SK-N-SH treated with all-trans-retinoic acid at 6 μM for 48 hours (cell line): ENCODE results near the gene GPER1.
"Not testable (repeated sequence)": the region's sequence is repeated elsewhere in the genome, so short reads cannot be mapped to it uniquely, and the experiment has no call there.

Experiments
- ATAC-seq: fragments of 200-7000 bp; cut with Tn5 transposase; 3 replicates; pipeline ENCODE4 v1.9.1; 2020; ENCODE audit warnings: mild to moderate bottlenecking, moderate library complexity
- ARNTL ChIP-seq: fragments of 450-650 bp; formaldehyde crosslinking; IDR thresholded peaks from 2 replicates; pipeline ENCODE4 v1.5.0; 2020; ENCODE audit warnings: low read depth, mild to moderate bottlenecking, moderate library complexity, borderline replicate concordance
- BACH2 ChIP-seq: fragments of 250-450 bp; sonication (Bioruptor Pico); IDR thresholded peaks from 2 replicates; pipeline ENCODE4 v1.9.0; 2021; ENCODE audit warnings: mild to moderate bottlenecking, borderline replicate concordance
- CSDC2 ChIP-seq: fragments of 250-450 bp; sonication (Bioruptor Pico); IDR thresholded peaks from 2 replicates; pipeline ENCODE4 v1.5.0; 2020; ENCODE audit warnings: mild to moderate bottlenecking, moderate library complexity
- CSRNP3 ChIP-seq: fragments of 250-450 bp; sonication (Bioruptor Pico); IDR thresholded peaks from 2 replicates; pipeline ENCODE4 v1.5.1; 2021; ENCODE audit warnings: mild to moderate bottlenecking, moderate library complexity
- ESRRG ChIP-seq: fragments of 250-450 bp; sonication (Bioruptor Pico); IDR thresholded peaks from 2 replicates; pipeline ENCODE4 v1.6.1; 2021; ENCODE audit warnings: mild to moderate bottlenecking
- GLIS3 ChIP-seq: fragments of 250-450 bp; sonication (Bioruptor Pico); IDR thresholded peaks from 2 replicates; pipeline ENCODE4 v1.5.0; 2020; ENCODE audit warnings: mild to moderate bottlenecking, moderate library complexity
- ISL1 ChIP-seq: fragments of 250-450 bp; sonication (Bioruptor Pico); IDR thresholded peaks from 2 replicates; pipeline ENCODE4 v2.1.2; 2022; ENCODE audit warnings: mild to moderate bottlenecking, moderate library complexity
- OSR1 ChIP-seq: fragments of 250-450 bp; sonication (Bioruptor Pico); IDR thresholded peaks from 2 replicates; pipeline ENCODE4 v1.8.0; 2022; ENCODE audit warnings: moderate library complexity, mild to moderate bottlenecking, inconsistent platforms
- PATZ1 ChIP-seq: fragments of 250-450 bp; sonication (Bioruptor Pico); IDR thresholded peaks from 2 replicates; pipeline ENCODE4 v1.8.0; 2020; ENCODE audit warnings: mild to moderate bottlenecking, moderate library complexity, borderline replicate concordance
- POU6F1 ChIP-seq: fragments of 250-450 bp; sonication (Bioruptor Pico); IDR thresholded peaks from 2 replicates; pipeline ENCODE4 v1.8.0; 2021; ENCODE audit warnings: low read depth, mild to moderate bottlenecking, moderate library complexity, borderline replicate concordance
- PPARA ChIP-seq: fragments of 250-450 bp; sonication (Bioruptor Pico); IDR thresholded peaks from 2 replicates; pipeline ENCODE4 v1.5.0; 2020; ENCODE audit warnings: mild to moderate bottlenecking, borderline replicate concordance
- RARB ChIP-seq: fragments of 250-450 bp; sonication (Bioruptor Pico); IDR thresholded peaks from 2 replicates; pipeline ENCODE4 v1.8.0; 2021; ENCODE audit warnings: mild to moderate bottlenecking, moderate library complexity
- SNAI2 ChIP-seq: fragments of 250-450 bp; sonication (Bioruptor Pico); IDR thresholded peaks from 2 replicates; pipeline ENCODE4 v1.5.0; 2020; ENCODE audit warnings: mild to moderate bottlenecking, moderate library complexity
- TCF4 ChIP-seq: fragments of 250-450 bp; sonication (Bioruptor Pico); IDR thresholded peaks from 2 replicates; pipeline ENCODE4 v1.8.0; 2021; ENCODE audit warnings: mild to moderate bottlenecking, moderate library complexity, borderline replicate concordance
- TOX ChIP-seq: fragments of 250-450 bp; sonication (Bioruptor Pico); IDR thresholded peaks from 2 replicates; pipeline ENCODE4 v1.8.0; 2021; ENCODE audit warnings: mild to moderate bottlenecking, moderate library complexity, borderline replicate concordance
- TSHZ2 ChIP-seq: fragments of 250-450 bp; sonication (Bioruptor Pico); IDR thresholded peaks from 2 replicates; pipeline ENCODE4 v1.5.0; 2020; ENCODE audit warnings: mild to moderate bottlenecking, moderate library complexity
- ZC3H10 ChIP-seq: fragments of 250-450 bp; sonication (Bioruptor Pico); IDR thresholded peaks from 2 replicates; pipeline ENCODE4 v1.5.1; 2021; ENCODE audit warnings: mild to moderate bottlenecking, moderate library complexity
- ZFP3 ChIP-seq: fragments of 250-450 bp; sonication (Bioruptor Pico); IDR thresholded peaks from 2 replicates; pipeline ENCODE4 v1.5.0; 2020; ENCODE audit warnings: mild to moderate bottlenecking, moderate library complexity
- ZFP30 ChIP-seq: fragments of 450-650 bp; formaldehyde crosslinking; IDR thresholded peaks from 2 replicates; pipeline ENCODE4 v1.5.0; 2022; ENCODE audit warnings: mild to moderate bottlenecking, moderate library complexity
- ZNF565 ChIP-seq: fragments of 450-650 bp; formaldehyde crosslinking; conservative IDR thresholded peaks from 2 replicates; pipeline ENCODE4 v1.5.0; 2020; ENCODE audit warnings: low read depth, mild to moderate bottlenecking, moderate library complexity
- ZNF70 ChIP-seq: fragments of 450-650 bp; formaldehyde crosslinking; IDR thresholded peaks from 2 replicates; pipeline ENCODE4 v1.5.0; 2020; ENCODE audit warnings: mild to moderate bottlenecking, moderate library complexity
- ZNF8 ChIP-seq: fragments of 450-650 bp; formaldehyde crosslinking; IDR thresholded peaks from 2 replicates; pipeline ENCODE4 v1.5.0; 2020; ENCODE audit warnings: mild to moderate bottlenecking, moderate library complexity
- TF ChIP-seq, protein P1 (sequence below): fragments of 250-450 bp; sonication (Bioruptor Pico); IDR thresholded peaks from 2 replicates; pipeline ENCODE4 v1.5.1; 2020; ENCODE audit warnings: low read depth, mild to moderate bottlenecking, moderate library complexity

GPER1 gene

GRCh38 chr7:1114505-1114904 is 26.6 kb downstream of the GPER1 start:
- no peak for TF ChIP-seq CSDC2 (CRISPR knock-in tag)
- TF ChIP-seq OSR1 (CRISPR knock-in tag): no peak
- no peak for TF ChIP-seq PATZ1 (CRISPR knock-in tag)
- no peak for TF ChIP-seq POU6F1 (CRISPR knock-in tag)
- TF ChIP-seq ISL1: no peak
- no peak for TF ChIP-seq RARB (CRISPR knock-in tag)
- TF ChIP-seq ZFP3 (CRISPR knock-in tag): no peak
- no peak for TF ChIP-seq ZNF8 (CRISPR knock-in tag)
- TF ChIP-seq ZFP30: no peak
- TF ChIP-seq TCF4 (CRISPR knock-in tag): no peak
- no peak for TF ChIP-seq PPARA (CRISPR knock-in tag)
- TF ChIP-seq ZNF565 (CRISPR knock-in tag): no peak
- no peak for TF ChIP-seq TOX
- TF ChIP-seq TSHZ2: no peak
- no peak for TF ChIP-seq ZNF70 (CRISPR knock-in tag)
- TF ChIP-seq BACH2 (CRISPR knock-in tag): no peak
- TF ChIP-seq ARNTL (CRISPR knock-in tag): no peak
- no peak for TF ChIP-seq GLIS3 (CRISPR knock-in tag)
- no peak for TF ChIP-seq CSRNP3
- no peak for ATAC-seq

DNA sequence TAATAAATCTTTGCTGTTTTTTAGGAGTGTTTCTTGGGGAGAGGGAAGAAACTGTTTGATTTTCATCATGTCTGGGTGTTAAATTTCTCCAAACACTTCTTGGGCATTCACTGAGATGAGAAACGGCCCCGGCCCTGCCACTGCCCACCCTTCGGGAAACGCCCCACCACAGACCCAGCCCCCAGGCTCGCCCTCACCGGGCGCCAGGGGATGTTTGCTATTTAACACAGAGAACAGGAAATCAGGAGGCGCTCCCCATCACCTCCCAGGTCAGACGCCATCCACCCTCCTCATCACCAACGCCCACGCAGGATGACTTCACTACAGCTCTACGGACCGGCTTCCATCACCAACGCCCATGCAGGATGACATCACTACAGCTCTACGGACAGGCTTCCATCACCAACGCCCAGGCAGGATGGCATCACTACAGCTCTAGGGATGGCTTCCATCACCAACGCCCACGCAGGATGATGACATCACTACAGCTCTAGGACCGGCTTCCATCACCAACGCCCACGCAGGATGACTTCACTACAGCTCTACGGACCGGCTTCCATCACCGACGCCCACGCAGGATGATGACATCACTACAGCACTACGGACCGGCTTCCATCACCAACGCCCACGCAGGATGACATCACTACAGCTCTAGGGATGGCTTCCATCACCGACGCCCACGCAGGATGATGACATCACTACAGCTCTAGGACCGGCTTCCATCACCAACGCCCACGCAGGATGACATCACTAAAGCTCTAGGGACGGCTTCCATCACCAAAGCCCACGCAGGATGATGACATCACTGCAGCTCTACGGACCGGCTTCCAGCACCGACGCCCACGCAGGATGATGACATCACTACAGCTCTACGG is 27.5 kb downstream of the GPER1 start:
- not testable (repeated sequence) for ATAC-seq

DNA sequence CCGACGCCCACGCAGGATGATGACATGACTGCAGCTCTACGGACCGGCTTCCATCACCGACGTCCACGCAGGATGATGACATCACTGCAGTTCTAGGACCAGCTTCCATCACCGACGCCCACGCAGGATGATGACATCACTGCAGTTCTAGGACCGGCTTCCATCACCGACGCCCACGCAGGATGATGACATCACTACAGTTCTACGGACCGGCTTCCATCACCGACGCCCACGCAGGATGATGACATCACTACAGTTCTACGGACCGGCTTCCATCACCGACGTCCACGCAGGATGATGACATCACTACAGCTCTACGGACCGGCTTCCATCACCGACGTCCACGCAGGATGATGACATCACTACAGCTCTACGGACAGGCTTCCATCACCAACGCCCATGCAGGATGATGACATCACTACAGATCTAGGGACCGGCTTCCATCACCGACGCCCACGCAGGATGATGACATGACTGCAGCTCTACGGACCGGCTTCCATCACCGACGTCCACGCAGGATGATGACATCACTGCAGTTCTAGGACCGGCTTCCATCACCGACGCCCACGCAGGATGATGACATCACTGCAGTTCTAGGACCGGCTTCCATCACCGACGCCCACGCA is 28.6 kb downstream of the GPER1 start:
- not testable (repeated sequence) for ATAC-seq

- no peak for ATAC-seq
- no peak for TF ChIP-seq OSR1 (CRISPR knock-in tag)
- TF ChIP-seq RARB (CRISPR knock-in tag): no peak
- TF ChIP-seq ZNF565 (CRISPR knock-in tag): no peak
- TF ChIP-seq TOX: no peak
- no peak for TF ChIP-seq PATZ1 (CRISPR knock-in tag)
- no peak for TF ChIP-seq SNAI2 (CRISPR knock-in tag)
- no peak for TF ChIP-seq ZC3H10 (CRISPR knock-in tag)
- no peak for TF ChIP-seq CSDC2 (CRISPR knock-in tag)
- no peak for TF ChIP-seq ARNTL (CRISPR knock-in tag)
- TF ChIP-seq GLIS3 (CRISPR knock-in tag): no peak
- TF ChIP-seq, protein P1, sequence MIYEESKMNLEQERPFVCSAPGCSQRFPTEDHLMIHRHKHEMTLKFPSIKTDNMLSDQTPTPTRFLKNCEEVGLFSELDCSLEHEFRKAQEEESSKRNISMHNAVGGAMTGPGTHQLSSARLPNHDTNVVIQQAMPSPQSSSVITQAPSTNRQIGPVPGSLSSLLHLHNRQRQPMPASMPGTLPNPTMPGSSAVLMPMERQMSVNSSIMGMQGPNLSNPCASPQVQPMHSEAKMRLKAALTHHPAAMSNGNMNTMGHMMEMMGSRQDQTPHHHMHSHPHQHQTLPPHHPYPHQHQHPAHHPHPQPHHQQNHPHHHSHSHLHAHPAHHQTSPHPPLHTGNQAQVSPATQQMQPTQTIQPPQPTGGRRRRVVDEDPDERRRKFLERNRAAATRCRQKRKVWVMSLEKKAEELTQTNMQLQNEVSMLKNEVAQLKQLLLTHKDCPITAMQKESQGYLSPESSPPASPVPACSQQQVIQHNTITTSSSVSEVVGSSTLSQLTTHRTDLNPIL (CRISPR knock-in tag): no peak
- no peak for TF ChIP-seq ZNF8 (CRISPR knock-in tag)
- TF ChIP-seq ESRRG (CRISPR knock-in tag): no peak
Observed at GRCh38 chr7:1117321-1117928, 29.5 kb downstream of the GPER1 start.
